H9 (cell line): ENCODE measurements around the gene NEK11. TPM values are rescaled to one million over a fixed set of nuclear protein-coding genes. Genes with fewer than 3 reads are reported as not detected.

ENCODE experiments used
- DNase-seq: peaks from one replicate; pipeline ENCODE4 v3.0.0-alpha.2; 2017
- H2AFZ ChIP-seq: one replicate; pipeline ENCODE4 v1.6.1; 2013; ENCODE audit warnings: mild to moderate bottlenecking, low read length, control low read depth, moderate library complexity
- H2AK5ac ChIP-seq: 2 replicates; pipeline ENCODE4 v1.6.1; 2013; ENCODE audit warnings: low read length, control low read depth, mixed read lengths; ENCODE audit not compliant: insufficient read length
- H2BK120ac ChIP-seq: one replicate; pipeline ENCODE4 v1.6.1; 2013; ENCODE audit warnings: low read depth, mild to moderate bottlenecking, low read length, control low read depth, inconsistent platforms; ENCODE audit not compliant: poor library complexity, severe bottlenecking
- H2BK12ac ChIP-seq: 2 replicates; pipeline ENCODE4 v1.6.1; 2013; ENCODE audit warnings: low read length, control low read depth, mixed read lengths, low read depth; ENCODE audit not compliant: insufficient read length
- H2BK15ac ChIP-seq: 2 replicates; pipeline ENCODE4 v1.6.1; 2013; ENCODE audit warnings: low read depth, low read length, control low read depth
- H2BK20ac ChIP-seq: one replicate; pipeline ENCODE4 v1.6.1; 2013; ENCODE audit warnings: low read depth, mild to moderate bottlenecking, low read length, control low read depth, inconsistent platforms; ENCODE audit not compliant: poor library complexity, severe bottlenecking
- H2BK5ac ChIP-seq: 2 replicates; pipeline ENCODE4 v1.6.1; 2013; ENCODE audit warnings: low read length, control low read depth, mixed read lengths; ENCODE audit not compliant: insufficient read length
- H3K14ac ChIP-seq: 2 replicates; pipeline ENCODE4 v1.6.1; 2013; ENCODE audit warnings: low read length, control low read depth; ENCODE audit not compliant: insufficient read depth
- H3K18ac ChIP-seq: 2 replicates; pipeline ENCODE4 v1.6.1; 2013; ENCODE audit warnings: low read depth, mild to moderate bottlenecking, mixed read lengths, low read length, control low read depth; ENCODE audit not compliant: insufficient read length
- H3K23ac ChIP-seq: 2 replicates; pipeline ENCODE4 v1.6.1; 2013; ENCODE audit warnings: low read length, control low read depth, mixed read lengths, low read depth; ENCODE audit not compliant: insufficient read length
- H3K23me2 ChIP-seq: 2 replicates; pipeline ENCODE4 v1.6.1; 2013; ENCODE audit warnings: low read depth, mild to moderate bottlenecking, mixed read lengths, low read length, control low read depth; ENCODE audit not compliant: insufficient read length, poor library complexity, severe bottlenecking
- H3K27ac ChIP-seq: 2 replicates; pipeline ENCODE4 v1.5.1; 2013; ENCODE audit warnings: low read length, control low read depth, mixed read lengths, low read depth; ENCODE audit not compliant: insufficient read length
- H3K27me3 ChIP-seq: 2 replicates; pipeline ENCODE4 v1.6.1; 2013; ENCODE audit warnings: low read length, control low read depth, inconsistent platforms; ENCODE audit not compliant: insufficient read depth
- H3K4ac ChIP-seq: 2 replicates; pipeline ENCODE4 v1.6.1; 2013; ENCODE audit warnings: low read depth, mild to moderate bottlenecking, control low read depth, inconsistent platforms, low read length, moderate library complexity
- H3K4me1 ChIP-seq: 2 replicates; pipeline ENCODE4 v1.6.1; 2013; ENCODE audit warnings: low read length, control low read depth, inconsistent platforms; ENCODE audit not compliant: insufficient read depth
- H3K4me2 ChIP-seq: 2 replicates; pipeline ENCODE4 v1.6.1; 2013; ENCODE audit warnings: low read length, control low read depth, mixed read lengths; ENCODE audit not compliant: insufficient read length, insufficient read depth
- H3K56ac ChIP-seq: 2 replicates; pipeline ENCODE4 v1.6.1; 2013; ENCODE audit warnings: low read depth, mild to moderate bottlenecking, mixed read lengths, low read length, control low read depth; ENCODE audit not compliant: insufficient read length
- H3K79me1 ChIP-seq: 2 replicates; pipeline ENCODE4 v1.6.1; 2013; ENCODE audit warnings: low read depth, mild to moderate bottlenecking, moderate library complexity, low read length, control low read depth, inconsistent platforms; ENCODE audit not compliant: insufficient read depth, poor library complexity, severe bottlenecking
- H3K79me2 ChIP-seq: 2 replicates; pipeline ENCODE4 v1.6.1; 2013; ENCODE audit warnings: low read length, control low read depth, inconsistent platforms; ENCODE audit not compliant: insufficient read depth
- H3K9ac ChIP-seq: 2 replicates; pipeline ENCODE4 v1.6.1; 2013; ENCODE audit warnings: low read length, control low read depth, mixed read lengths; ENCODE audit not compliant: insufficient read length; ENCODE audit errors: extremely low read depth
- H3K9me3 ChIP-seq: one replicate; pipeline ENCODE4 v1.6.1; 2013; ENCODE audit warnings: low read depth, low read length, inconsistent platforms; ENCODE audit not compliant: control insufficient read depth
- H3T11ph ChIP-seq: one replicate; pipeline ENCODE4 v1.6.1; 2013; ENCODE audit warnings: mild to moderate bottlenecking, low read length, control low read depth, inconsistent platforms
- H4K20me1 ChIP-seq: one replicate; pipeline ENCODE4 v1.6.1; 2013; ENCODE audit not compliant: control insufficient read depth, insufficient read length, insufficient read depth
- H4K5ac ChIP-seq: 2 replicates; pipeline ENCODE4 v1.6.1; 2013; ENCODE audit warnings: low read depth, mild to moderate bottlenecking, mixed read lengths, low read length, control low read depth; ENCODE audit not compliant: insufficient read length
- H4K8ac ChIP-seq: replicated peaks from 2 replicates; pipeline ENCODE4 v1.6.1; 2013; ENCODE audit warnings: low read length, control low read depth, mixed read lengths, low read depth; ENCODE audit not compliant: insufficient read length
- H4K91ac ChIP-seq: 2 replicates; pipeline ENCODE4 v1.6.1; 2013; ENCODE audit warnings: low read depth, mild to moderate bottlenecking, moderate library complexity, mixed read lengths, low read length, control low read depth; ENCODE audit not compliant: insufficient read length
- H3K27ac Mint-ChIP-seq, 3 experiments: 2 replicates in 2 of 3; 3 replicates in 1 of 3; pipeline ENCODE4 v1.8.0; 2020 to 2021; ENCODE audit warnings: mixed read lengths in 3 of 3, mild to moderate bottlenecking in 1 of 3, moderate library complexity in 1 of 3
- H3K27me3 Mint-ChIP-seq: 2 replicates; pipeline ENCODE4 v1.8.0; 2021; ENCODE audit warnings: low read depth, mild to moderate bottlenecking, moderate library complexity, mixed read lengths
- H3K36me3 Mint-ChIP-seq, 3 experiments: 2 replicates in 2 of 3; 3 replicates in 1 of 3; pipeline ENCODE4 v1.8.0; 2020 to 2021; ENCODE audit warnings: low read depth in 3 of 3, mixed read lengths in 3 of 3; ENCODE audit not compliant: insufficient read depth in 1 of 3
- H3K4me1 Mint-ChIP-seq, 2 experiments: 2 replicates each; pipeline ENCODE4 v1.8.0; 2020; ENCODE audit warnings: mixed read lengths in 2 of 2
- H3K4me3 Mint-ChIP-seq, 2 experiments: 2 replicates in 1 of 2; 3 replicates in 1 of 2; pipeline ENCODE4 v1.8.0; 2020 to 2021; ENCODE audit warnings: mild to moderate bottlenecking in 2 of 2, mixed read lengths in 2 of 2, moderate library complexity in 1 of 2
- H3K9me3 Mint-ChIP-seq, 2 experiments: 2 replicates in 1 of 2; 3 replicates in 1 of 2; pipeline ENCODE4 v1.8.0; 2020; ENCODE audit warnings: mild to moderate bottlenecking in 2 of 2, mixed read lengths in 2 of 2, moderate library complexity in 1 of 2
- WGBS: extraction: QIAGEN DNeasy Blood & Tissue Kit; methylation state at CpG from one replicate; pipeline ENCODE4 v1.1.7; 2013; ENCODE audit warnings: missing lambda C conversion rate, low lambda C conversion rate, mixed read lengths; ENCODE audit not compliant: insufficient read length; ENCODE audit errors: extremely low coverage; 5-methylcytosine and 5-hydroxymethylcytosine counted together
- total RNA-seq: library from RNA; stranded (reverse); gene quantifications from 2 replicates; pipeline ENCODE4 v1.2.1, GENCODE V29; 2021
- TF ChIP-seq, protein P1 (sequence below): fragments of 200-600 bp; sonication (generic); conservative IDR thresholded peaks from 3 replicates; pipeline ENCODE4 v1.8.0; 2021; ENCODE audit warnings: antibody characterized with exemption, mild to moderate bottlenecking

NEK11 gene
- total RNA-seq, 1 experiment from 2014 or later, result 2.5 TPM

DNA sequence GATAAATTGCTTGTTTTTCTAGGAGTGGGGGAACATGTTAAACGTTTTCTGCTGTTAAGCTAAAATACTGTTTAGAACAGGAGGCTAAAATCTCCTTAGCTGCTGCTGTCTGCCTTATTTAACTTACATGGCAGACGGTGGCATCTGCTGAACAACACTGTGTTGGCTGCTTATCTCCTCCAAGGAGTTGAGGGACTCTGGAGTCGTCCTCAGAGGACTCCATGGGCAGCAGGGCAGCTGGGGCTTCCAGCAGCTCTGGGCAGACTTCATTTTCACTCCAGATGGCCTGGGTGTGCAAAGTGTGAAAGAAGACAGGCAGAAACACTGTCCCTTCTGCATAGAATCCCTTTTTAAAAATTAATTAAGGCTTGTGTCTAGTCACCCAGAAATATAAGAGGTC is 302.0 kb downstream of the NEK11 start:
- no peak overlapping the region for H2BK5ac ChIP-seq
- H3K79me2 ChIP-seq, result no peaks in the 10 kb centered on the region
- TF ChIP-seq, protein P1, sequence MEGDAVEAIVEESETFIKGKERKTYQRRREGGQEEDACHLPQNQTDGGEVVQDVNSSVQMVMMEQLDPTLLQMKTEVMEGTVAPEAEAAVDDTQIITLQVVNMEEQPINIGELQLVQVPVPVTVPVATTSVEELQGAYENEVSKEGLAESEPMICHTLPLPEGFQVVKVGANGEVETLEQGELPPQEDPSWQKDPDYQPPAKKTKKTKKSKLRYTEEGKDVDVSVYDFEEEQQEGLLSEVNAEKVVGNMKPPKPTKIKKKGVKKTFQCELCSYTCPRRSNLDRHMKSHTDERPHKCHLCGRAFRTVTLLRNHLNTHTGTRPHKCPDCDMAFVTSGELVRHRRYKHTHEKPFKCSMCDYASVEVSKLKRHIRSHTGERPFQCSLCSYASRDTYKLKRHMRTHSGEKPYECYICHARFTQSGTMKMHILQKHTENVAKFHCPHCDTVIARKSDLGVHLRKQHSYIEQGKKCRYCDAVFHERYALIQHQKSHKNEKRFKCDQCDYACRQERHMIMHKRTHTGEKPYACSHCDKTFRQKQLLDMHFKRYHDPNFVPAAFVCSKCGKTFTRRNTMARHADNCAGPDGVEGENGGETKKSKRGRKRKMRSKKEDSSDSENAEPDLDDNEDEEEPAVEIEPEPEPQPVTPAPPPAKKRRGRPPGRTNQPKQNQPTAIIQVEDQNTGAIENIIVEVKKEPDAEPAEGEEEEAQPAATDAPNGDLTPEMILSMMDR, result no peak
- H3K27me3 ChIP-seq, result no peaks in the 10 kb centered on the region
- no peak overlapping the region for H4K8ac ChIP-seq
- H3K27ac Mint-ChIP-seq, result no peak overlapping the region
- peaks cover 2 to 10% of the 10 kb centered on the region in 2 experiments; a peak in 3 of 4 replicates for H3K4me1 Mint-ChIP-seq
- H3K9me3 Mint-ChIP-seq, result peaks cover 12 to 13% of the 10 kb centered on the region in 2 experiments
- no peak overlapping the region for H3K4me3 Mint-ChIP-seq
- H2BK12ac ChIP-seq, result no peak overlapping the region
- H2AK5ac ChIP-seq, result no peak overlapping the region
- no peak overlapping the region for H2AFZ ChIP-seq
- no peak overlapping the region for H3T11ph ChIP-seq
- H3K4me1 ChIP-seq, result no peaks in the 10 kb centered on the region
- H2BK20ac ChIP-seq, result no peak overlapping the region
- H3K18ac ChIP-seq, result no peak overlapping the region
- peaks cover 5 to 20% (median 6%) of the 10 kb centered on the region in 3 experiments; a peak in 6 of 7 replicates for H3K36me3 Mint-ChIP-seq
- no peaks in the 10 kb centered on the region for H3K9me3 ChIP-seq
- no peak overlapping the region for H3K23ac ChIP-seq
- no CpG with 5 or more reads among the region's 3 CpGs for WGBS
- H3K56ac ChIP-seq, result no peak overlapping the region
- no peaks in the 10 kb centered on the region for H3K23me2 ChIP-seq
- no peak overlapping the region for H4K5ac ChIP-seq
- no peaks in the 10 kb centered on the region for H3K27me3 Mint-ChIP-seq
- H3K27ac ChIP-seq, result no peak overlapping the region
- DNase-seq, result no peak
- no peaks in the 10 kb centered on the region for H4K20me1 ChIP-seq
- no peak overlapping the region for H3K14ac ChIP-seq
- no peak overlapping the region for H4K91ac ChIP-seq
- no peak overlapping the region for H3K9ac ChIP-seq
- H3K79me1 ChIP-seq, result no peaks in the 10 kb centered on the region
- no peak overlapping the region for H3K4ac ChIP-seq
- no peak overlapping the region for H2BK120ac ChIP-seq
- H2BK15ac ChIP-seq, result no peak overlapping the region
- no peak overlapping the region for H3K4me2 ChIP-seq
